ENCODE results near the gene FOXP1.

- TF ChIP-seq, protein P1, sequence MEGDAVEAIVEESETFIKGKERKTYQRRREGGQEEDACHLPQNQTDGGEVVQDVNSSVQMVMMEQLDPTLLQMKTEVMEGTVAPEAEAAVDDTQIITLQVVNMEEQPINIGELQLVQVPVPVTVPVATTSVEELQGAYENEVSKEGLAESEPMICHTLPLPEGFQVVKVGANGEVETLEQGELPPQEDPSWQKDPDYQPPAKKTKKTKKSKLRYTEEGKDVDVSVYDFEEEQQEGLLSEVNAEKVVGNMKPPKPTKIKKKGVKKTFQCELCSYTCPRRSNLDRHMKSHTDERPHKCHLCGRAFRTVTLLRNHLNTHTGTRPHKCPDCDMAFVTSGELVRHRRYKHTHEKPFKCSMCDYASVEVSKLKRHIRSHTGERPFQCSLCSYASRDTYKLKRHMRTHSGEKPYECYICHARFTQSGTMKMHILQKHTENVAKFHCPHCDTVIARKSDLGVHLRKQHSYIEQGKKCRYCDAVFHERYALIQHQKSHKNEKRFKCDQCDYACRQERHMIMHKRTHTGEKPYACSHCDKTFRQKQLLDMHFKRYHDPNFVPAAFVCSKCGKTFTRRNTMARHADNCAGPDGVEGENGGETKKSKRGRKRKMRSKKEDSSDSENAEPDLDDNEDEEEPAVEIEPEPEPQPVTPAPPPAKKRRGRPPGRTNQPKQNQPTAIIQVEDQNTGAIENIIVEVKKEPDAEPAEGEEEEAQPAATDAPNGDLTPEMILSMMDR (IDR thresholded peaks at IDR 0.05; ENCODE audit: low read depth, low read length, poor library complexity, severe bottlenecking) = no peak
- no peak for TF ChIP-seq EZH2phosphoT487 (IDR thresholded peaks at IDR 0.05; ENCODE audit: borderline replicate concordance, low read length)
Observed at GRCh38 chr3:71565316-71565715, 18.2 kb downstream of the FOXP1 start.
